ENCODE results near the gene MMP27.
A peak's percentile ranks its signal among the peaks of the same experiment; 100 is the strongest.
"Not testable (repeated sequence)": the region's sequence is repeated elsewhere in the genome, so short reads cannot be mapped to it uniquely, and the experiment has no call there.

MMP27 gene

DNA sequence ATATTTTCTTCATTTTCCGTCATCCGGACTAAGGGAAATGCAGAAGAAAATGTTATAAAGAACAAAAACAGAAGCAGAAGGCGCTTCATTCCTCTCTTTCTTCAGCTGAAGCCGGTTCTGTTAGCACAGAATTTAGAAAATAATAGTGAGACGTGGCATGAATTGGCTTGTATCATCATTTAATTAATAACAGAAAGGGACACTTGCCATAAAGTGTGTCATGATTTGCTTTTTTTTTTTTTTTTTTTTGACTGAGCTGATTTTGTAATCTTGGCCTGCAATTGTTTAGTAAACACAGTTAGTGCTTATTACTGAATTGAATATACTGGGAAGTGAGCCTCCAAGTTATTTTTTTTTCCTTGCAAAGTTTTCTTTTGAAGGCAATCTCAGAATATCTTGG is at the start of gene MMP27:
Gene MMP27 (minus strand): TSS at position 144 of the 400 bp plus-strand sequence. CDS start 55 bp downstream, at position 89.
- no peak for DNase-seq (ENCODE audit: low read depth)

- no peak for DNase-seq (ENCODE audit: low read depth)
Observed at GRCh38 chr11:102753267-102753666, 47.7 kb upstream of the MMP27 start.

- no peak for DNase-seq (ENCODE audit: low read depth)
Observed at GRCh38 chr11:102751673-102752072, 46.1 kb upstream of the MMP27 start.

DNA sequence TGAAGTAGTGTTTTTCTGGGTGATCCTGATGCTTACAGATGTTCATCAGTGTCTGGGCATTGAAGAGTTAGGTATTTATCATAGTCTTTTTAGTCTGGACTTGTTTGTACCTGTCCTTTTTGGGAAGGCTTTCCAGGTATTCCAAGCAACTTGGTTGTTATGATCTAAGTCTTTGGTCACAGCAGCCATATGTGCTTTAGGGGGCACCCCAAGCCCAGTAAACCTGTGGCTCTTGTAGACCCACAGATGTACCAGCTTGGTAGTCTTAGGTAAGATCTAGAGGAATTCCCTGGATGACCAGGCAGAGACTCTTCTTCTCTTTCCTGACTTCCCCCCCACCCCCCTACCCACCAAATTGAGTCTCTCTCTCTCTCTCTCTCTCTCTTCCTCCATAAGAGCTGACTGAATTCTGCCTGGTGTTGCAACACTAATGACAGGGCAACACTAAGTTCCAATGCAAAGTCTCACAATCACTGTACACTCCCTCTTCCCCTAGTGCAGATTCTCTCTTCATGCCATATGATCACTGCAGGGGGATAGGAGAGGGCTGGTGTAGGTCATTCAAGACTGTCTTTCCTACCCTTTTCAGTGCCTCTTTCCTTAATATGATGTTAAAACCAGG is 43.6 kb upstream of the MMP27 start:
- DNase-seq (ENCODE audit: low read depth): no peak

DNA sequence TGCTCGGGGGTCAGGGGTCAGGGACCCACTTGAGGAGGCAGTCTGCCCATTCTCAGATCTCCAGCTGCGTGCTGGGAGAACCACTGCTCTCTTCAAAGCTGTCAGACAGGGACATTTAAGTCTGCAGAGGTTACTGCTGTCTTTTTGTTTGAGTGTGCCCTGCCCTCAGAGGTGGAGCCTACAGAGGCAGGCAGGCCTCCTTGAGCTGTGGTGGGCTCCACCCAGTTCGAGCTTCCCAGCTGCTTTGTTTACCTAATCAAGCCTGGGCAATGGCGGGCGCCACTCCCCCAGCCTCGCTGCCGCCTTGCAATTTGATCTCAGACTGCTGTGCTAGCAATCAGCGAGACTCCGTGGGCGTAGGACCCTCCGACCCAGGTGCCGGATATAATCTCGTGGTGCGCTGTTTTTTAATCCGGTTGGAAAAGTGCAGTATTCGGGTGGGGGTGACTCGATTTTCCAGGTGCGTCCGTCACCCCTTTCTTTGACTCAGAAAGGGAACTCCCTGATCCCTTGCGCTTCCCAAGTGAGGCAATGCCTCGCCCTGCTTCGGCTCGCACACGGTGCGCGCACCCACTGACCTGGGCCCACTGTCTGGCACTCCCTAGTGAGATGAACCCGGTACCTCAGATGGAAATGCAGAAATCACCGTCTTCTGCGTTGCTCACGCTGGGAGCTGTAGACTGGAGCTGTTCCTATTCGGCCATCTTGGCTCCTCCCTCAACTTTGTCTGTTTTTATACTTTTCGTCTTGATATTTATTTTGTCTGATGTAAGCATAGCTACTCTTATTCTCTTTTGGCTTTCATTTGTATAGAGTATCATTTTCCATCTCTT is 41.4 kb upstream of the MMP27 start:
- DNase-seq (ENCODE audit: low read depth): not testable (repeated sequence)

GRCh38 chr11:102734650-102735049 is 29.1 kb upstream of the MMP27 start:
- no peak for DNase-seq (ENCODE audit: low read depth)

- peak; percentile 6 for DNase-seq (ENCODE audit: low read depth)
Observed at GRCh38 chr11:102733232-102733875, 27.8 kb upstream of the MMP27 start.

DNA sequence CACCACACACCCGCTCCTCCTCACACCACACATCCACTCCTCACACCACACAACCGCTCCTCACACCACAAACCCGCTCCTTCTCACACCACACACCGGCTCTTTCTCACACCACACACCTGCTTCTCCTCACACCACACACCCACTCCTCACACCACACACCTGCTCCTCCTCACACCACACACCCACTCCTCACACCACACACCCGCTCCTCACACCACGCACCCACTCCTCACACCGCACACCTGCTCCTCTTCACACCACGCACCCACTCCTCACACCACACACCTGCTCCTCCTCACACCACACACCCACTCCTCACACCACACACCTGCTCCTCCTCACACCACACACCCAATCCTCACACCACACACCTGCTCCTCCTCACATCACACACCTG is 25.4 kb upstream of the MMP27 start:
- DNase-seq (ENCODE audit: low read depth): not testable (repeated sequence)

- no peak for DNase-seq (ENCODE audit: low read depth)
Observed at GRCh38 chr11:102729849-102730815, 24.6 kb upstream of the MMP27 start.

- no peak for DNase-seq (ENCODE audit: low read depth)
Observed at GRCh38 chr11:102727890-102728289, 22.3 kb upstream of the MMP27 start.

GRCh38 chr11:102724904-102725500 is 19.4 kb upstream of the MMP27 start, which contains the start of gene MMP8:
Gene MMP8 (minus strand): TSS chr11:102724954. CDS start chr11:102724855, 99 bp downstream.
- no peak for DNase-seq (ENCODE audit: low read depth)

GRCh38 chr11:102722821-102723220 is 17.3 kb upstream of the MMP27 start:
- DNase-seq (ENCODE audit: low read depth): no peak

GRCh38 chr11:102719620-102720277 is 14.2 kb upstream of the MMP27 start:
- DNase-seq (ENCODE audit: low read depth): no peak

DNA sequence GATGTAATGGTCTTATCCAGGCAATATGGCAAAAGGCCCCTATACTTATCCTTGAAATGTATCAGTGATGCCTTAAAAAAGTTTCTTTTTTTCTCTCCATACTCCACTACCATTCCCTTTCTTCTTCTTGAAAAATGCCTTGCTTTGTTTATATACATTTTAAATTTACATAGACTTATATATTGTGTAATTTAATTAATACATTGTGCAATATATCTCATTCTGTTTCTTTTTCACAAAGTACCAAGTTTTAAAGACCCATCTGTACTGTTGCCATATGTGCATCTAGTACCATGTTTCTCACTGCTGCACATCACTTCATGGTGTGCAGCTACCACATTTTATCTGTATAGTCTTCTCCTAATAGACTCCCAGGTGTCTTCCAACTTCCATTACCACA is 11.7 kb upstream of the MMP27 start:
- no peak for DNase-seq (ENCODE audit: low read depth)

DNA sequence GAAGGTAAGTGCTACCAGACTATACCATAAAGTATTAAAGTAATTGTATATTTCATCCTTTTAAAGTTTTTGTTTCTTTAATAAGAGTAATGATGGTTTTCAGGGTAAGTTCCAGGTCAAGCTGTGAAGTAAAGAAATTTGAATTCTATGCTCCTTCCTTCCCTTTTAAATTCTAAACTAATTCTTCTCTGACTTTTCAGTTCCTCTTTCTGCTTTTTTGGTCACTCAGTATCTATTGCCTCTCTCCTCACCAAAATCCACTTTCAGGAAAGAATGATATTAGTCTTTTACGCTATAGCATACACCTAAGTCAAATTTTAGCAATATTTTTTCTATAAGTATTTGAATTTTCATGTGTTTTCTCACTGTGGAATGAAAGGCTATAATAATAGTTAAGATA is 11.0 kb upstream of the MMP27 start:
- no peak for DNase-seq (ENCODE audit: low read depth)

DNA sequence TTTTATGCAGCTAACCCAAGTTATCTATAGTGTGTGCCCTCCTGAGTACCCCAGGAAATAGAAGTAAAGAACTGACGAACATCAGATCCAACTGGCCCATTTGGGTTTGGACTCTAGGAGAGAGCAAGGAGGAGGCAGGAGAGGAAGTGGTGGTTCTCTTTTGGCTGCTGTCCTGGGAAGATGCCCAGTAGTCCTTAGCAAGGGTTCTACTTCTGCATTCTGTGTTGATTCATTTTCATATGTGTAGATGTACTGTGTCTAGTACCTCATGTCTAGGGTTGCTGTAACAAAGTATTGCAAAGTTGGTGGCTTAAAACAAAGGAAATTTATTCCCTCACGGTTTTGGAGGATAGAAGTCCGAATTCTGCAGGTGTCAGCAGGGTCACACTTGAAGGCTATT is 6.6 kb upstream of the MMP27 start:
- no peak for DNase-seq (ENCODE audit: low read depth)

- DNase-seq (ENCODE audit: low read depth): no peak
Observed at GRCh38 chr11:102709201-102709945, 3.8 kb upstream of the MMP27 start.

DNA sequence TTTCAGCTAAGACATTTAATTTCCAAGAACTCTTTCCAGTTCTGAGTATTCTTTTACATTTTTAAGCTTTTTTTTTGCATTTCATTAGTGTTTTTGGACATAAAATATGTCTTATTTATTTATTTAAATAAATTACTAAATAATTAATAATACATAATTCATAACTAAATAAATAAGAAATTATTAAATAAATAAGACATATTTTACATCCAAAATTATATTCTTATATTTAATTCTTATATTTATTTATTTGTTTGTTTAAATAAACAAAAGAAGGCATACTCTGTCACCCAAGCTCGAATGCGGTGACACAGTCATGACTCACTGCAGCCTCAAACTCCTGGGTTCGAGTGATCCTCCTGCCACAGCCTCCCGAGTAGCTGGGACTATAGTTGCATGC is 3.1 kb upstream of the MMP27 start:
- DNase-seq (ENCODE audit: low read depth): no peak

GRCh38 chr11:102704841-102705240 is 728 bp downstream of the MMP27 start:
- DNase-seq (ENCODE audit: low read depth): no peak

Measured in stimulated activated CD4-positive, alpha-beta T cell treated with anti-CD3 and anti-CD28 coated beads, Interleukin-2, amount 100 ng/mL, for 4 hours (primary cell).